Stimulated activated CD4-positive, alpha-beta T cell treated with anti-CD3 and anti-CD28 coated beads, TNF-alpha, amount 100 ng/mL, for 48 hours (primary cell): ENCODE results near the gene ABCF1.
"Not testable (repeated sequence)": the region's sequence is repeated elsewhere in the genome, so short reads cannot be mapped to it uniquely, and the experiment has no call there.

Experiments used
- DNase-seq, 3 donors: peaks; one replicate each; pipeline ENCODE4 v3.0.0-alpha.2; 2020; ENCODE audit warnings: low read depth in 3 of 3

Gene ABCF1

DNA sequence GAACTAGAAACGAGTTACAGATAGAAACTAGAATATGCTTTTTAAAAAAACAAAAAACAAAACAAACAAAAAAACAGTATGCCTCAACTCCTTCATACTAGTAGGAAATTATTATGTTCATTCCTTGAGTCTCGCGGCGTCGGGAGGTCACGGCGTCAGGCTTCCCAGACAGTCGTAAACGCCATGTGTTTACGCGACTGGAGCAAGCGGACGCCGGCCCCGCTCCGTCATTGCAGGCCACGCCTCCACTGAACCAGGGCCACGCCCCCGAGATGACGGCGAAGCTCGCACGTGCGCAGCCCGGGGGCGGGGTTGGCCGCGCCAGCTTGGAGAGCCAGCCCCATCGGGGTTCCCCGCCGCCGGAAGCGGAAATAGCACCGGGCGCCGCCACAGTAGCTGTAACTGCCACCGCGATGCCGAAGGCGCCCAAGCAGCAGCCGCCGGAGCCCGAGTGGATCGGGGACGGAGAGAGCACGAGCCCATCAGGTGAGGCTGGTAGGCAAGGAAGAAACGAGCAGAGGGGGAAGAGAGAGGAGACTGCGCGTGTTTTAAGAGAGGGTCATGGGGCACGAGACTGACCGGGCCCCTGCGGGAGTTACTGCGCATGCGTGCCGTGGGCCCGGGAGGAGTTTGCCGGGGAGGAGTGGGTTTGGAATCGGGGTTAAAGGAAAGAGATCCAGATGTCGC is at the start of gene ABCF1:
ABCF1 (plus strand) TSS at position 368 of the 687 bp plus-strand sequence; CDS start at position 414, 46 bp downstream.
- DNase-seq = peak; percentile 98 to 100 (median 99)

DNA sequence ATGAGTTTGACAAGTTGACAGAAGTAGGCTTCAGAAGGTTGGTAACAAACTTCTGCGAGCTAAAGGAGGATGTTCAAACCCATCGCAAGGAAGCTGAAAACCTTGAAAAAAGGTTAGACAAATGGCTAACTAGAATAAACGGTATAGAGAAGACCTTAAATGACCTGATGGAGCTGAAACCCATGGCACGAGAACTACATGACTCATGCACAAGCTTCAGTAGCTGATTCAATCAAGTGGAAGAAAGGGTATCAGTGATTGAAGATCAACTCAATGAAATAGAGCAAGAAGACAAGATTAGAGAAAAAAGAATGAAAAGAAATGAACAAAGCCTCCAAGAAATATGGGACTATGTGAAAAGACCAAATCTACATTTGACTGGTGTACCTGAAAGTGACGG is 49.3 kb upstream of the ABCF1 start:
- DNase-seq = not testable (repeated sequence)

DNA sequence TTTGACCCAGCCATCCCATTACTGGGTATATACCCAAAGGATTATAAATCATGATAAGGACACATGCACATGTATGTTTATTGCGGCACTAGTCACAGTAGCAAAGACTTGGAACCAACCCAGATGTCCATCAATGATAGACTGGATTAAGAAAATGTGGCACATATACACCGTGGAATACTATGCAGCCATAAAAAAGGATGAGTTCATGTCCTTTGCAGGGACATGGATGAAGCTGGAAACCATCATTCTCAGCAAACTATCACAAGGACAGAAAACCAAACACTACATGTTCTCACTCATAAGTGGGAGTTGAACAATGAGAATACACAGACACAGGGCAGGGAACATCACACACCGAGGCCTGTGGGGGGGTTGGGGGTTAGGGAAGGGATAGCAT is 44.8 kb upstream of the ABCF1 start:
- DNase-seq = not testable (repeated sequence)

DNA sequence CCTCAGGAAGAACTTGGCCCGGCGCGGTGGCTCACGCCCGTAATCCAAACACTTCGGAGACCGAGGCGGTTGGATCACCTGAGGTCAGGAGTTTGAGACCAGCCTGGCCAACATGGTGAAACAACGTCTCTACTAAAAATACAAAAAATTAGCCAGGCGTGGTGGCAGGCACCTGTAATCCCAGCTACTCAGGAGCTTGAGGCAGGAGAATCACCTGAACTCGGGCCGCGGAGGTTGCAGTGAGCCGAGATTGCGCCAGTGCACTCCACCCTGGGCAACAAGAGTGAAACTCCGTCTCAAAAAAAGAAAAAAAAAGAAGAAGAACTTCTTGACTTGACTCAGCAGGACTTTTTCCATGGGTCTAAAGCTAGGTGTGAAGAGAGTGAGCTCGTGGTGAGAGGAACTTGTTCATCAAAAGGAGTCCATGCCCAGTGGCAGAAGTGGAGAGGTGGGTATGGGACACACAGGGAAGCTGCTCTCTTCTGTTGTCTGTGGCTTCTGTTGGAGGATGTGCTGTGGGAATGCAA is 41.8 kb upstream of the ABCF1 start:
- DNase-seq = peak in 2 of 3 donors; percentile 40 to 52

DNA sequence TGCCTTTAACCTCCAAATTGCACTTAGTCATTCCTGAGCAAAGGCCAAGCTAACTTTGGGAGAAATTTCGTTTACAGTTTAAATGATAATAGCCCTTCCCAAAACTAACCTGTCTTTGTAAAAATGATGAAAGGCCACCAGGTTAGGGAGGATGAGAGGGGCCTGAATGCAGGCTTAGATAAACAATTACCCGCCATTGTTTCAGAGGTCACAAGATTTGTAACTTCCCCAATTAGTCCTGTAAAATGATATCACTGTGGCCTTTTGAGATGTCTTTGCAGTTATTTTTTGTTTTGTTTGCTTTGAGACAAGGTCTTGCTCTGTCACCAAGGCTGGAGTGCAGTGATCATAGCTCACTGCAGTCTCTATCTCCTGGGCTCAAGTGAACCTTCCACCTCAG is 41.2 kb upstream of the ABCF1 start:
- no peak for DNase-seq

DNA sequence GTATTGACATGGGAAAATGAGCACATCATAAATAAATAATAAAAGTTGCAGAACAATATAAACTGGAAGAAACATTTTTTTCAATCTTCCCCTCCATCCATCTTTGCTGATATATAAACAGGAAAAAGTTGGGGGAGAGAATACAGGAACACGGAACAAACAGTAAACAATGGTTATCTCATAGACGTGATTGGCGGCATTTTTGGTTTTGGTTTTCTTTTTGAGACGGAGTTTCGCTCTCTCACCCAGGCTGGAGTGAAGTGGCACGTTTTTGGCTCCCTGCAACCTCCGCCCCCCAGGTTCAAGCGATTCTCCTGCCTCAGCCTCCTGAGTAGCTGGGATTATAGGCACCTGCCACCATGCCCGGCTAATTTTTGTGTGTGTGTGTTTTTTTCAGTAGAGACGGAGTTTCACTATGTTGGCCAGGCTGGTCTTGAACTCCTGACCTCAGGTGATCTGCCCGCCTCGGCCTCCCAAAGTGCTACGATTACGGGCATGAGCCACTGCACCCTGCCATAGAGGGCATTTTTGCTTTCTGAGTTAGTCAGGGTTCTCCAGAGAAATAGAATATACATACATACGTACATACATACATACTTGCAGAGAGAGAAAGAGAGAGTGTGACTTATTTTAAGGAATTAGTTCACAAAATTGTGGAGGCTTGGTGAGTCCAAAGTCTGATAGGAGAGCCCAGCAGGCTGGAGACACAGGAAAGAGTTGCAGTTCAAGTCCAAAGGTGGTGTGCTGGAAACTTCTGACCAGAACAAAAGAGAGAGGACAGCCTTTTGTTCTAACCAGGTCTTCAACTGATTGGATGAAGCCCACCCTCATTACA is 37.6 kb upstream of the ABCF1 start:
- no peak for DNase-seq

DNA sequence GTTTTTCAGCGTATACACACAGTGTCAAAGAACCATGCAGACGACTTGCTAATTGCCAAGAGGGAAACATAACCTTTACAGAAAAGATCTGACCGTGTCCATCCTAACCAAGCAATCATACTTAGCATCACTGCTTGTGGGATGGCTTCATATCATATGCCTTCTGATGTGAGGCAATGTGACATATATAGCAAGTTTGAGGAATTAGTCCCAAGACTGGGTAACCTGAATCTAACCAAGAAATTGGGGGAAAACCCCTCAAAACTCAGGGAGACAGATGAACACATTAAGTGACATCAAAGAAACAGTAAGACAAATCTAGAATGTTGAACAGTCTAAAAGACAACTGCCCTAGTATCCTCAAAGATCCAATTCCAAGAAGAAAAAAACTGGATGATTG is 33.3 kb upstream of the ABCF1 start:
- DNase-seq = no peak

DNA sequence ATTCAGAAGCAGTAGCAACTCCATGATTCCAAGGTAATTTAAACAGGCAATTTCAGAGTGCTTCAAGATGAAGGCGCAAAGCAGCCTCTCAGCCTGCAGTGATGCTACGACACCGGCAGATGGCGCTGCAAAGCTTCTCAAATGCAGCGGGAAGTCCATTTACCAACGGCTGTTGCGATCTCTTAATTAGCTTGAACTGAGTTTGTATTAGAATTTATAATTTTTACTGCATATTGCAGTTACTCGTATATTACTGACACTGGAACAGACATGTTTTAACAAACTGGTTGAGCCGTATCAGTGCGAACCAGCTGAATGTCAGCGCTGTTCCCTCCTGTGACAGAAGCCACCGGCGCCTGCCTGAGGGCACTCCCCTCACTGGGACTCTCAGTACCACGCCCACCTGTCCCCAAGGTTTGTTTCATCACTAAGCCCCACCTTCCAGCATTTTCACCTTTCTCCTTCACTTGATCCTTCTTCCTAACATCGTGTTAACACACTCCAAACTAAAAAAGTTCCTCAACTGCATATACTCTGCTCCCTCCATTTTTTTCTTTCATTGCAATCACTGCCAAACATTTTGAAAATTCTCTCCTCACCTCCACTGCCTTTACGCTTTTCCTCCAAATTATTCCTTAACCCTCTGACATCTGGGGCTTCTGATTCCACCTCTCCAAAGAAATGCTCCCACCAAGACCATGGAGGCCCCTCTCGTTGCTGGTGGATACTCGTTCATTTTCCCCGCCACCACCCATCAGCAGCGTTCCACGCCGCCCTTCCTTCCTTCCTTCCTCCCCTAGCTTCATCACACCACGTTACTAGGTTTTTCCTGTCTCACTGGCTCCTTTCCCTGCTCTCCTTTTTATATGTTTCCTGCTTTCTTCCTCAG is 29.5 kb upstream of the ABCF1 start:
- peak; percentile 62 to 64 (median 63) for DNase-seq

DNA sequence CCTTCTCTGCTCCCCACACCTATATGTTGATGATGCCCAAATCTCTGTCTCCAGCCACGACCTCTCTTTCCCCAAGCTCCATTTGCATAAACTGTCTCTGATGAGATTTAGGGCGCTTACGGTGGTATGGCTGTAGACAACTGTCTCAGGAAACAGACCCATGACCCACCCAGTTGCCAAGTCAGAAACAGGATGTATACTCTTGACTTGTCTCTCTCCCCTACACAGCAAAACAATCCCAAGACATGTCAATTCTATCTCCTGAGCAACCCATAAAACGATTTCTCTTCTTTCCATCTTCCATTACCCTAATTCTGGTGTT is 28.9 kb upstream of the ABCF1 start:
- DNase-seq = no peak

DNA sequence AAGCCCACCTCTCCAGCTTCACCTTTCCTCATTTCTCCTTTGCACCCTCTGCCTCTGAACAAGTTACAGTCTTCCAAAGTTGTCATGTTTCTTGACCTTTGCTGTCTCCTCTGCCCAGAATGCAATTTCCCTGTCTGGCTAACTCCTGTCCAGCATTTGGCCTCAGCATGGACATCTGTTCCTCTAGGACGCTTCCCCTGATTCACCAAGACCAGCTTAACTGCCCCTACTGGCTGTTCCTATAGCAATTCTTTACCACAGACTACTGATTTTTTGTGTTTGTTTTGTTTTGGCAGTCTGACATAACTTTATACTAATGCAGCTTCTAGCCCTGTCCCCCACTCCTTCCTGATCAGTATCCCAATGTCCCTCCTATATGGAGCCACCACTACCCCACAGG is 28.3 kb upstream of the ABCF1 start:
- no peak for DNase-seq

DNA sequence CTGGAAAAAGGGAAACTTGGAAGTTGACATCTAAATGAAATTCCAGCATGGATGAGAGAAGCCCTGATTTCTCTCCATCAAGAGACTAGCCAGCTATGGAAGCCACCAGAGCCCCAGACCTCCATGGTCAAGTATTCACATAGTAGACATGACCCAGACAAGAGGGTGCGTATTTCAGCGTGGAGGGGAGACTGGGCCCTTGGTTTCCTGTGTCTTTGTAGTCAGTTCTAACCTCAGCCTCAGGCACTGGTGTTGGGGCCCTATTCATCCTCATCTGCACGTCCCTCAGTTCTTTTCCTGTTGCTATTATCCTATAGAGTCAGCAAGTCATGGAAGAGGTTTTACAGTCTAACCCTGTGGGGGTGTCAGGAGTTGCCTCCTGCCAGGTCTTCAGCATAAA is 27.4 kb upstream of the ABCF1 start:
- no peak for DNase-seq

DNA sequence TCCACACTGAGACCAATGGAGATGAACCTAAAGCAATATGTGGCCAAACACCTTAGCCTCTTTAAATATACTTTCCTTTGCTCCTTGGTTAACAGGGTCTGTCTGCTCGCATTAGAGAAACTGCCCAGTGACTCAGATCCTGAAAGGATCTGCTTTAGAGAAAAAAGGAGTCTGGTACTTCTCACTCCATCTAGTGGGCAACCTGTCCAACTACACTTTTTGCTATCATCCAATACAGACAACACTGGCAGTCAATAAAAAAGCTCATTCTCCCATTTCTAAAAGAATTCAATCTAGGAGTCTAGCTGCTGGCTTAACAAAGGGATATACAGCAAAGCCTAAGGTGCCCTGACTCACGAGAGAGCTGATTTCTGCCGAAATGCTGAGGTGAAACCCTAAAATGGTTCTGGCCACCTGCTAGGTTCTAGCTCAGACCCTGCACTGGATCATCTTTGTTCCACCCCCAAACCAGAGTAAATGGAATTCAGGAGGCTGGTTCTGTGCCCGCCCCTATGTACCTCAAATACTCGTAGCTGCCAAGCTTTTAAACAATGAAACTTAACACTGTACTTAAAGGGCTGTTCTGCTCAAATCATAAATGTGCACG is 26.5 kb upstream of the ABCF1 start:
- DNase-seq = no peak

DNA sequence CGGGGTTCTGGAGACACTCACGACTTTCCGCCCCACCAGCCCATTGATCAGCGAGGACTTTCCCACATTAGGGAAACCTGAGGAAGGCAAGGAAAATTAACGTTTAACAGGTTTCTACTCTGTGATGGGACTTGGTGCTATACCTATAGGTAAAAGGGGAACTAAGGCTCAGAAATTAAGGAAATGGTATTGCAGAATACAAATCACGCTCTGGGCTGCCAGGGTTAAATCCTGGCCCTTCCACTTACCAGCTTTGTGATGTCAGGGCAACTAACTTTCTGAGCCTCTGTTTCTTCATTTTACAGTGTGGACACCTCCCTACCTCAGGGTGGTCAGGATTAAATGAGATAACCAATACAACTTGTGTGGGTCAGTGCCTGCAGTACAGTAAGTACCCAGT is 23.8 kb upstream of the ABCF1 start:
- no peak for DNase-seq

DNA sequence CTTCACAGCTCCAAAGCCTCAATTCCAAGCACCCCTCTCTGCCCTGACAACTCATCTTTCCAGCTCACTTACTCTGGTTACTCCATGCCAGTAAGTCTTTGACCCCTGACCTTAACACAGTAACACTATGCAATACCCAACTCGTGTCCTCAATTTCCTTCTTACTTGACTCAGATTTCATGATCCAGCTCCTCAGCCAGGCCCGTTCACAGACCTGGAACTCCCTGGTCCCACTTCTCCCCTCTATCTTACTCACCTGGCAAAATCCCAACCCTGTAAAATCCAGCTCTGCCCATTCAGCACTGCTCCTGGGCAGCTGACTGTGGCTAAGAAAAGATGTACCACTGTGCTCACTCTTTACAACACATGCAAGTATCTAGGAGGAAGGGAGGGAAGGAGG is 22.9 kb upstream of the ABCF1 start:
- no peak for DNase-seq

DNA sequence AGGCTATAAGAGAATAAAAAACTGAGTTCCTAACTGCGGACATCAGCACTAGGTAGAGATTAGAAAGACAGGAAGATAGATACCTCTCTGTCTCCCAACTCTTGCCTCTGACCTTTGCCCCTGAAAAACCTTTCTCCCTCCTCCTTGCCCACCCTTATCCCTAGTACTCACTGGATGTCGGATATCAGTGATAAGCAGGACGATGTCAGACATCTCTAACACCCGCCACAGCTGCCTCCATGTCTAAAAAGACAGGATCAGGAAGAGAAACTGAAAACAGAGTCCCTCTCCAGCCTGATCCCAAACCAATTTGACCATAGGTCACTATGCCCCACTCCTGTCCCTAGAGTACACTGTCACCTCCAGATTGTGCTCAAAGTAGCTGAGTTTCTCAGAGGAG is 16.8 kb upstream of the ABCF1 start:
- DNase-seq = no peak

DNA sequence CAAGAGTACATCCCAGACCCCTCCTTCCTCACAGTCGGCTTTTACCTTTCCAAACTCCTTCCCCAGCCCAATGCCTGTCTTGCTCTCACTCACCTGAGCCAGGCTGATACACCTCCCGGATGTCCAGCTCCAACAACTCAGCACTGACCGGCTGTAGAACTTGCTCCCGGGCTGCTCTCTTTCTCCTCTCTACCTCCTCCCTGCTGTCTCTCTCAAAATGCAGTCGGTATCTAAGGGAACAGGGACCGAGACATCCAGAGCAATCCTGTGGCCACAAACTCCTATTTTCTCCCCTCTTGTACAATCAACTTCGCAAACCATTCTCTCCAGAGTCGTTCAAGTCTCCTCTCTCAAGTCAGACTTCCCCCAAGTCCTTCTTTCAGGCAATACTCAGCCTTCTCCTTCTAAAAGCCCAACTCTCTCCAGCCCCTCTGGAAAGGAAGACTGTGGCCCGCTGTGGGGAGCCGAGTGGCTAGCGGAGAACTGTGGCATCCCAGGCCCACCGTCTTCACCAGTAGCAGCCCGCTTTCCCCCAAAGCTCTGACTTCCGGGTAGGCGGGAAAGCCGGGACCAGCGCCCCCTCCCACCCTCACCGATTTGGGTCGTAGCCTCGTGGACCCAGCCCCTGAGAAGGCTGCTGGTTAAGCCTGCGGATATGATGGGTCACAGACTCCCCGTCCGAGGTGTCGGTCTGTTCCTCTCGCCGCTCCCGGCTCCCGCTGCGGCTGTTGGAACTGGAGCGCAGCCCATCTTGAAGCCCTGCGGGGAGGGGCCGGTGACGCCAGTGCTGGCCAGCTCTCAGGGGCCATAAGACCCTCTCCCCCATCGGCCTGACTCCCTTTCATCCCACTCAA is 16.1 kb upstream of the ABCF1 start:
- no peak for DNase-seq

DNA sequence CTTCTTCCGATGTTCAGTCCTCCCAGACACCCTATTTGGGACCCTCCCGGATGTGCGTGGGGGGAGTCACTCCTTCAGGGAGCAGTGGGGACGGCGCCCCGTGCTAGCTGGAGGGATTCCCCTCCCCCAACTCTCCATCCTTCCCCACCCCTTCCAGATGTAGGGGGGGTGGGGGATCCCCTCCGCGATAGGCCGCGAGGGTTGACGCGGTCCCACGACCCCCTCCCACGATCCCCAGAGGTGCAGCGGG is 15.5 kb upstream of the ABCF1 start:
- DNase-seq = no peak

DNA sequence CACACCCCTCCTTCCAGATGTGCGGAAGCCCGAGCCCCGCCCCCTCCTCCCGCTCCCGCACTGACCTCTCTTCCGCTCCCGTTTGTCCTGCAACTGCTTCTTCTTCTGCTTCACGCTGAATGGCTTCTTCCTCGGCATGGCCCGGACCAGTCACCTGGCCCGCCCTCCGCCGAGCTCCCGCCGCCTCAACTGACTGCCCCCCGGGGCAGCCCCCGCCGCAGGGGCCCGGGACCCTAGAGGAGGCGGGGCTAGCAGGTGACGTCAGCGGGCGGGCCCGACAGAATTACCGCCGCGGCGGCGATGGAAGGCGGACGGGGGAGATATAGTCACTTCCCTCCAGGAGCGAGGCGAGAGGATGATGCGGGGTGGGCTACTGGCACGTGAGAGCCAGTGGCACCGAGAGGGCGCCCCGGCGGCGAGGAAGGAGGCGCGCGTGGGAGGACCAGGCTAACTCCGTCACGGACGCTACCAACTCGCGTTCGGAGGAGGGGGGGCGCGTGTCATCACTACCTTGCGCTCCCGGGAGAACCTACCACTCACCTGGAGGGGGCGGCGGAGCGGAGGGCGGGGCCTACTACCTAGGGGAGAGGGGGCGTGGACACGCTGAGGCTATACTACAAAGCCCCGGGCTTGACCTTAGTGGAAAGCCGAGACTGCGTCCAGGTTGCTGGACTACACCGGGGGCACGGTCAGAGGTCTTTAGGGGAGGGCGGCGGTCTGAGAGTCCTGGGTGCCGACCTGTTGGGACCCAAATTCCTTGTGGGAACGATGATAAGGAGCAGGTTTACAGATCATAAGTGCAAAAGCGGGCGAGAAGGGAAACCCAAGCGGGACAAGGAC is 15.0 kb upstream of the ABCF1 start, which contains the start of gene GNL1:
GNL1 (minus strand) TSS at position 424 of the 840 bp plus-strand sequence; CDS start at position 138, 286 bp downstream.
- DNase-seq = peak; percentile 97 to 99 (median 99)

DNA sequence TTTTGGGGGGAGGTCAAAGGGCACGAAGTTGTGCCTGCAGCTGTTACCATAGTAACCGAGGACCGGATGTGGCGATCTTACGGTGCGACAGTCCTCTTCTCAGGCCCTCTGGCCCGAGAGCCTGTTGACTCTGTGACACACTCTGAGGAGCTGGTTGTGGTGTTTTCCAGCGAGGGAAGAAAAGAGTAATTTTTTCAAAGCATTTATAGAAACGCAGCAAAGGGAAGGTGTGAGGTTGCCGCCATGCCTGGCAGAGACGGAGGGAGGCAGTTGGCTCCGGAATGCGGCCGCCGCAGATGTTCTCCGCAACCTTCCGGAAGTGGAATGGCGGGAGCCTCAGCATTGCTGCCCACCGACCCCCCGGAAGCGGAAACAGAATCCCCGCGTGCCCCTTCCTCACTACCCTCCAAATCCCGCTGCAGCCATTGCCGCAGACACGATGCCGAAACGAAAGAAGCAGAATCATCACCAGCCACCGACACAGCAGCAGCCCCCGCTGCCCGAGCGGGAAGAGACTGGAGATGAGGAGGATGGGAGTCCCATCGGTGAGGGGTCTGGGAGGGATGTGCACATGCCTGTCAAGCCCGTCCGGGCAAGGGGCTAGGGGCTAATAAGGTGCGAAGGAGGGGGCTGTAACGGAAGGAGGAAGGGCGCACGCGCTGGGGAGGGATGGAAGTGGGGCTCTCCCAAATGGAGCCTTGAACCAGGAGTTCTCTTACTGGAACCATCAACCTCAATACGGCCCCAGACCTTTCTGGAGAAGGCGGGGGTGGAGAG is 14.1 kb upstream of the ABCF1 start, which contains the start of gene PRR3:
PRR3 (plus strand) TSS at position 390 of the 777 bp plus-strand sequence; CDS start at position 440, 50 bp downstream.
- peak; percentile 78 to 85 (median 85) for DNase-seq
